ENCODE results near the gene INTS1.

INTS1 gene

GRCh38 chr7:1486571-1486970 is 17.6 kb downstream of the INTS1 start:
- DNase-seq = no peak

GRCh38 chr7:1485156-1485555 is 19.0 kb downstream of the INTS1 start:
- no peak for DNase-seq

- DNase-seq = no peak
These were observed 19.6 kb downstream of the INTS1 start for GRCh38 chr7:1484569-1484968.

GRCh38 chr7:1483536-1484505 is 20.4 kb downstream of the INTS1 start:
- no peak for DNase-seq

GRCh38 chr7:1483079-1483478 is 21.1 kb downstream of the INTS1 start:
- DNase-seq = no peak

- no peak for DNase-seq
These were observed 22.9 kb downstream of the INTS1 start for GRCh38 chr7:1481300-1481699.

GRCh38 chr7:1480670-1481069 is 23.5 kb downstream of the INTS1 start:
- DNase-seq = no peak

- DNase-seq = no peak
These were observed 24.9 kb downstream of the INTS1 start for GRCh38 chr7:1479287-1479686.

GRCh38 chr7:1478480-1478879 is 25.7 kb downstream of the INTS1 start:
- DNase-seq = no peak

- DNase-seq = no peak
These were observed 27.3 kb downstream of the INTS1 start for GRCh38 chr7:1476859-1477258.

- no peak for DNase-seq
These were observed 28.2 kb downstream of the INTS1 start for GRCh38 chr7:1475991-1476390.

- DNase-seq = no peak
These were observed 28.8 kb downstream of the INTS1 start for GRCh38 chr7:1475393-1475792.

GRCh38 chr7:1474736-1475135 is 29.5 kb downstream of the INTS1 start:
- no peak for DNase-seq

GRCh38 chr7:1473864-1474512 is 30.2 kb downstream of the INTS1 start:
- DNase-seq = peak; percentile 81 to 87

- DNase-seq = no peak
These were observed 33.3 kb downstream of the INTS1 start for GRCh38 chr7:1470901-1471300.

GRCh38 chr7:1468643-1469298 is 35.4 kb downstream of the INTS1 start:
- DNase-seq = no peak

GRCh38 chr7:1468203-1468602 is 36.0 kb downstream of the INTS1 start:
- DNase-seq = no peak

GRCh38 chr7:1466524-1467271 is 37.5 kb downstream of the INTS1 start:
- no peak for DNase-seq

GRCh38 chr7:1464694-1465093 is 39.5 kb downstream of the INTS1 start:
- no peak for DNase-seq

GRCh38 chr7:1463676-1464223 is 40.4 kb downstream of the INTS1 start:
- no peak for DNase-seq

- no peak for DNase-seq
These were observed 42.4 kb downstream of the INTS1 start for GRCh38 chr7:1461646-1462375.

Data from CD4-positive, alpha-beta T cell treated with Interferon alpha-2 for 1 hour (primary cell).